ENCODE results near the gene CCR6.
"Not testable (repeated sequence)": the region's sequence is repeated elsewhere in the genome, so short reads cannot be mapped to it uniquely, and the experiment has no call there.

CCR6 gene

GRCh38 chr6:167122827-167123657 is at the start of gene CCR6:
Gene CCR6 (plus strand): TSS chr6:167123096. CDS start chr6:167136135, 13,039 bp downstream.
- Histone ChIP-seq H3K9ac (ENCODE audit: low read length) (no peak within 1 kb of the TSS), H3K27me3 (ENCODE audit: control insufficient read depth, insufficient read depth, low read length) (no peaks in the 10 kb centered on the region), H3K9me3 (ENCODE audit: control insufficient read depth, low read depth, low read length) (no peaks in the 10 kb centered on the region), H3K36me3 (ENCODE audit: control insufficient read depth, low read depth, low read length) (no peaks in the 10 kb centered on the region), H3K27ac (ENCODE audit: low read length) (no peak within 1 kb of the TSS), H3K4me3 (ENCODE audit: low read length) (no peak within 1 kb of the TSS), H3K4me1 (ENCODE audit: control insufficient read depth, low read depth, low read length) (no peaks in the 10 kb centered on the region)

GRCh38 chr6:167073679-167074274 is 49.1 kb upstream of the CCR6 start:
- no peaks in the 10 kb centered on the region for H3K27me3 ChIP-seq (ENCODE audit: control insufficient read depth, insufficient read depth, low read length)
- H3K4me1 ChIP-seq (ENCODE audit: control insufficient read depth, low read depth, low read length) = no peaks in the 10 kb centered on the region
- H3K9ac ChIP-seq (ENCODE audit: low read length) = no peak overlapping the region
- H3K4me3 ChIP-seq (ENCODE audit: low read length) = no peak overlapping the region
- H3K27ac ChIP-seq (ENCODE audit: low read length) = no peak overlapping the region
- no peaks in the 10 kb centered on the region for H3K9me3 ChIP-seq (ENCODE audit: control insufficient read depth, low read depth, low read length)
- H3K36me3 ChIP-seq (ENCODE audit: control insufficient read depth, low read depth, low read length) = no peaks in the 10 kb centered on the region

GRCh38 chr6:167077241-167077932 is 45.5 kb upstream of the CCR6 start:
- Histone ChIP-seq H3K4me1 (ENCODE audit: control insufficient read depth, low read depth, low read length) (no peaks in the 10 kb centered on the region), H3K9ac (ENCODE audit: low read length) (no peak overlapping the region), H3K27ac (ENCODE audit: low read length) (no peak overlapping the region), H3K9me3 (ENCODE audit: control insufficient read depth, low read depth, low read length) (no peaks in the 10 kb centered on the region), H3K36me3 (ENCODE audit: control insufficient read depth, low read depth, low read length) (no peaks in the 10 kb centered on the region), H3K27me3 (ENCODE audit: control insufficient read depth, insufficient read depth, low read length) (no peaks in the 10 kb centered on the region), H3K4me3 (ENCODE audit: low read length) (no peak overlapping the region)

GRCh38 chr6:167078745-167079144 is 44.2 kb upstream of the CCR6 start:
- Histone ChIP-seq H3K36me3 (ENCODE audit: control insufficient read depth, low read depth, low read length) (no peaks in the 10 kb centered on the region), H3K4me3 (ENCODE audit: low read length) (no peak overlapping the region), H3K27me3 (ENCODE audit: control insufficient read depth, insufficient read depth, low read length) (no peaks in the 10 kb centered on the region), H3K9ac (ENCODE audit: low read length) (no peak overlapping the region), H3K4me1 (ENCODE audit: control insufficient read depth, low read depth, low read length) (no peaks in the 10 kb centered on the region), H3K27ac (ENCODE audit: low read length) (no peak overlapping the region), H3K9me3 (ENCODE audit: control insufficient read depth, low read depth, low read length) (no peaks in the 10 kb centered on the region)

- H3K4me1 ChIP-seq (ENCODE audit: control insufficient read depth, low read depth, low read length) = no peaks in the 10 kb centered on the region
- H3K27ac ChIP-seq (ENCODE audit: low read length) = no peak overlapping the region
- H3K27me3 ChIP-seq (ENCODE audit: control insufficient read depth, insufficient read depth, low read length) = no peaks in the 10 kb centered on the region
- no peaks in the 10 kb centered on the region for H3K9me3 ChIP-seq (ENCODE audit: control insufficient read depth, low read depth, low read length)
- no peak overlapping the region for H3K9ac ChIP-seq (ENCODE audit: low read length)
- no peaks in the 10 kb centered on the region for H3K36me3 ChIP-seq (ENCODE audit: control insufficient read depth, low read depth, low read length)
- H3K4me3 ChIP-seq (ENCODE audit: low read length) = no peak overlapping the region
These were observed 43.0 kb upstream of the CCR6 start for GRCh38 chr6:167079853-167080297.

GRCh38 chr6:167087857-167088354 is 35.0 kb upstream of the CCR6 start:
- Histone ChIP-seq H3K4me3 (ENCODE audit: low read length) (no peak overlapping the region), H3K9ac (ENCODE audit: low read length) (no peak overlapping the region), H3K4me1 (ENCODE audit: control insufficient read depth, low read depth, low read length) (no peaks in the 10 kb centered on the region), H3K27me3 (ENCODE audit: control insufficient read depth, insufficient read depth, low read length) (no peaks in the 10 kb centered on the region), H3K36me3 (ENCODE audit: control insufficient read depth, low read depth, low read length) (no peaks in the 10 kb centered on the region), H3K27ac (ENCODE audit: low read length) (no peak overlapping the region), H3K9me3 (ENCODE audit: control insufficient read depth, low read depth, low read length) (peaks cover 5% of the 10 kb centered on the region)

- H3K27ac ChIP-seq (ENCODE audit: low read length); H3K27me3 ChIP-seq (ENCODE audit: control insufficient read depth, insufficient read depth, low read length); H3K4me3 ChIP-seq (ENCODE audit: low read length); H3K9ac ChIP-seq (ENCODE audit: low read length); H3K4me1 ChIP-seq (ENCODE audit: control insufficient read depth, low read depth, low read length); H3K9me3 ChIP-seq (ENCODE audit: control insufficient read depth, low read depth, low read length); H3K36me3 ChIP-seq (ENCODE audit: control insufficient read depth, low read depth, low read length): not testable (repeated sequence)
These were observed 34.2 kb upstream of the CCR6 start for GRCh38 chr6:167088741-167089140.

- Histone ChIP-seq H3K9ac (ENCODE audit: low read length) (no peak overlapping the region), H3K36me3 (ENCODE audit: control insufficient read depth, low read depth, low read length) (no peaks in the 10 kb centered on the region), H3K9me3 (ENCODE audit: control insufficient read depth, low read depth, low read length) (peaks cover 5% of the 10 kb centered on the region), H3K4me1 (ENCODE audit: control insufficient read depth, low read depth, low read length) (peaks cover 4% of the 10 kb centered on the region), H3K27me3 (ENCODE audit: control insufficient read depth, insufficient read depth, low read length) (no peaks in the 10 kb centered on the region), H3K27ac (ENCODE audit: low read length) (no peak overlapping the region), H3K4me3 (ENCODE audit: low read length) (no peak overlapping the region)
These were observed 33.4 kb upstream of the CCR6 start for GRCh38 chr6:167089243-167090142.

GRCh38 chr6:167090171-167090570 is 32.7 kb upstream of the CCR6 start:
- H3K27ac ChIP-seq (ENCODE audit: low read length) = no peak overlapping the region
- peaks cover 9% of the 10 kb centered on the region for H3K4me1 ChIP-seq (ENCODE audit: control insufficient read depth, low read depth, low read length)
- no peaks in the 10 kb centered on the region for H3K27me3 ChIP-seq (ENCODE audit: control insufficient read depth, insufficient read depth, low read length)

GRCh38 chr6:167091026-167091804 is 31.7 kb upstream of the CCR6 start:
- Histone ChIP-seq H3K4me1 (ENCODE audit: control insufficient read depth, low read depth, low read length) (peaks cover 9% of the 10 kb centered on the region), H3K9me3 (ENCODE audit: control insufficient read depth, low read depth, low read length) (peaks cover 5% of the 10 kb centered on the region), H3K27me3 (ENCODE audit: control insufficient read depth, insufficient read depth, low read length) (no peaks in the 10 kb centered on the region), H3K9ac (ENCODE audit: low read length) (no peak overlapping the region), H3K27ac (ENCODE audit: low read length) (no peak overlapping the region), H3K36me3 (ENCODE audit: control insufficient read depth, low read depth, low read length) (no peaks in the 10 kb centered on the region), H3K4me3 (ENCODE audit: low read length) (no peak overlapping the region)

More at GRCh38 chr6:167090171-167090570, 32.7 kb upstream of the CCR6 start:
- no peak overlapping the region for H3K9ac ChIP-seq (ENCODE audit: low read length)
- H3K9me3 ChIP-seq (ENCODE audit: control insufficient read depth, low read depth, low read length) = peaks cover 5% of the 10 kb centered on the region
- H3K4me3 ChIP-seq (ENCODE audit: low read length) = no peak overlapping the region
- no peaks in the 10 kb centered on the region for H3K36me3 ChIP-seq (ENCODE audit: control insufficient read depth, low read depth, low read length)

Data from iPS-18a (cell line).